Neural cell (in vitro differentiated cells): ENCODE measurements around the gene NOTUM. TPM values are rescaled to one million over a fixed set of nuclear protein-coding genes. Genes with fewer than 3 reads are reported as not detected.

Experiments used
- H2AFZ ChIP-seq: fragments of 200-600, 300-800 bp; sonication (generic), shearing (Covaris generic); 2 replicates; pipeline ENCODE4 v1.6.0; 2014; ENCODE audit warnings: low read depth, mild to moderate bottlenecking, antibody characterized with exemption, low read length, moderate library complexity
- H3F3A ChIP-seq: fragments of 200-600 bp; shearing (Covaris generic); 2 replicates; pipeline ENCODE4 v1.6.1; 2016; ENCODE audit warnings: mild to moderate bottlenecking, moderate library complexity, mixed read lengths, antibody characterized with exemption, low read length; ENCODE audit not compliant: insufficient read depth, poor library complexity, severe bottlenecking
- H3K27ac ChIP-seq: fragments of 200-600, 300-800 bp; sonication (generic), shearing (Covaris generic); 2 replicates; pipeline ENCODE4 v1.5.1; 2014; ENCODE audit warnings: mild to moderate bottlenecking, low read length, moderate library complexity
- H3K27me3 ChIP-seq: fragments of 300-800, 200-600 bp; sonication (generic), shearing (Covaris generic); 2 replicates; pipeline ENCODE4 v1.6.0; 2014; ENCODE audit warnings: mild to moderate bottlenecking, low read depth, low read length, moderate library complexity; ENCODE audit not compliant: insufficient read depth
- H3K36me3 ChIP-seq: fragments of 300-800, 200-600 bp; sonication (generic), shearing (Covaris generic); 2 replicates; pipeline ENCODE4 v1.5.1; 2014; ENCODE audit warnings: mild to moderate bottlenecking, antibody characterized with exemption, low read length, moderate library complexity; ENCODE audit not compliant: insufficient read depth
- H3K4me2 ChIP-seq: fragments of 300-800, 200-600 bp; sonication (generic), shearing (Covaris generic); 2 replicates; pipeline ENCODE4 v1.6.0; 2014; ENCODE audit warnings: mild to moderate bottlenecking, low read length
- H3K4me3 ChIP-seq: fragments of 300-800, 200-600 bp; sonication (generic), shearing (Covaris generic); 2 replicates; pipeline ENCODE4 v1.5.1; 2014; ENCODE audit warnings: mild to moderate bottlenecking, low read length, moderate library complexity
- H3K79me2 ChIP-seq: fragments of 200-600 bp; shearing (Covaris generic); replicated peaks from 2 replicates; pipeline ENCODE4 v1.6.0; 2014; ENCODE audit warnings: mild to moderate bottlenecking, low read length, moderate library complexity; ENCODE audit not compliant: insufficient read depth
- H3K9ac ChIP-seq: fragments of 300-800, 200-600 bp; sonication (generic), shearing (Covaris generic); 2 replicates; pipeline ENCODE4 v1.6.1; 2016; ENCODE audit warnings: mild to moderate bottlenecking, low read length, mixed read lengths
- H3K9me2 ChIP-seq: fragments of 200-600 bp; shearing (Covaris generic); 2 replicates; pipeline ENCODE4 v1.6.1; 2016; ENCODE audit warnings: mild to moderate bottlenecking, low read length, mixed read lengths; ENCODE audit not compliant: insufficient read depth
- H3K9me3 ChIP-seq: fragments of 200-600, 300-800 bp; sonication (generic), shearing (Covaris generic); 2 replicates; pipeline ENCODE4 v1.6.1; 2016; ENCODE audit warnings: mild to moderate bottlenecking, mixed run types, low read length, moderate library complexity, mixed read lengths
- H4K20me1 ChIP-seq: fragments of 200-600 bp; shearing (Covaris generic); 2 replicates; pipeline ENCODE4 v1.6.1; 2016; ENCODE audit warnings: mild to moderate bottlenecking, mixed run types; ENCODE audit not compliant: insufficient read depth
- EP300 ChIP-seq: fragments of 450-650 bp; conservative IDR thresholded peaks from 2 replicates; pipeline ENCODE4 v1.6.1; 2014; ENCODE audit warnings: antibody characterized with exemption, mild to moderate bottlenecking, moderate library complexity; ENCODE audit not compliant: poor library complexity, severe bottlenecking
- EZH2 ChIP-seq: fragments of 200-600, 300-800 bp; shearing (Covaris generic), sonication (generic); IDR thresholded peaks from 2 replicates; pipeline ENCODE4 v1.6.1; 2014; ENCODE audit warnings: antibody characterized with exemption, low read length, borderline replicate concordance, mild to moderate bottlenecking; ENCODE audit not compliant: insufficient read depth, poor library complexity, severe bottlenecking
- MXI1 ChIP-seq: fragments of 450-650 bp; conservative IDR thresholded peaks from 2 replicates; pipeline ENCODE4 v1.6.1; 2014; ENCODE audit warnings: antibody characterized with exemption, mild to moderate bottlenecking; ENCODE audit not compliant: poor library complexity, severe bottlenecking
- POLR2AphosphoS5 ChIP-seq: IDR thresholded peaks from 2 replicates; pipeline ENCODE4 v1.6.1; 2012
- RAD21 ChIP-seq: fragments of 450-650 bp; conservative IDR thresholded peaks from 2 replicates; pipeline ENCODE4 v1.6.1; 2014; ENCODE audit warnings: antibody characterized with exemption, mild to moderate bottlenecking, moderate library complexity
- SMC3 ChIP-seq: fragments of 450-650 bp; conservative IDR thresholded peaks from 2 replicates; pipeline ENCODE4 v1.6.1; 2014; ENCODE audit warnings: antibody characterized with exemption, mild to moderate bottlenecking, moderate library complexity; ENCODE audit not compliant: poor library complexity
- TAF1 ChIP-seq: IDR thresholded peaks from 2 replicates; pipeline ENCODE4 v1.6.1; 2012; ENCODE audit warnings: low read depth
- polyA plus RNA-seq: library from polyadenylated mRNA; depleted of rRNA; stranded (reverse); fragments of >200 nt; gene quantifications from 2 replicates; pipeline ENCODE4 v1.2.3, GENCODE V29; 2014
- TF ChIP-seq, protein P1 (sequence below): IDR thresholded peaks from 2 replicates; pipeline ENCODE4 v1.6.1; 2012; ENCODE audit warnings: borderline replicate concordance
- TF ChIP-seq, protein P2 (sequence below): fragments of 450-650 bp; IDR thresholded peaks from 2 replicates; pipeline ENCODE4 v1.5.1; 2014; ENCODE audit warnings: antibody characterized with exemption, mild to moderate bottlenecking, moderate library complexity; ENCODE audit not compliant: poor library complexity, severe bottlenecking

The NOTUM gene
- polyA plus RNA-seq, 1 donor from 2014 or later, result not detected

DNA sequence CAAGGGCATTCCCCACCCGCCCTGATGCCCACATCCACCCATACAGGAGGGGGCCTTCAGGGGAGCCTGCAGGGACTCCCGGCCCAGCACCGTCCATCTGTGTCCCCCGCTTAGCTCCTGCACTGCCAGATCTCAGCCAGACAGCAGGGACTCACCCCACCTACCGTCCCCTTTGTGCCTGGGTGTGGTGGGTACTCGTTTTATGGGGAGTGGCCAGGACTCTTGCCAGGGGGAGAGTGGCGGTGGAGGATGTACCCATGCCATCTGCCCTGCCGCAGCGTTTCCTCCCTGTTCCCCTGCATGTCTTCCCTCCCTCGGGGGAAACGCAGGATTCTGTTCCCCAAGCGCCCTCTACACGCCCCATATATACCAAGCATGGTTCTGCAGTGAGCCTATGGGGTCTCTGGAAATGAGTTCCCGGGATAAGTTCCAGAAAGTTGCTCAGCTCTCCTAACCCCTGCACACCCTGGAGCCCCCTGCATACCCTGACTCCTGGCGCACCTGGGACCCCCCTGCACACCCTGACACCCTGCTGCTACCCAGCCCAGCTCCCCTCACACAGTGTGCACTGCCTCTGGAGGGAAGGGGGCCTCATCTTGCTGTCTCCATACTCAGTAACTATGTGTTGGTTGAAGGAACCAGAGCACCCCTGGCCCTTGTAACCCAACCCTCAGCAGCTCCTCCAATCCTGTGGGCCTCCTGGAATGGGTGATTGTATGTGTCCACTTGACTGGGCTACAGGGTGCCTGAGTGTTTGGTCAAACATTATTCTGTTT lies 29.2 kb downstream of the NOTUM start:
- H3K36me3 ChIP-seq, result no peaks in the 10 kb centered on the region

GRCh38 chr17:81931189-81931556 lies 29.8 kb downstream of the NOTUM start:
- no peak overlapping the region for H3K4me3 ChIP-seq
- no peaks in the 10 kb centered on the region for H3K9me2 ChIP-seq
- no peaks in the 10 kb centered on the region for H3F3A ChIP-seq
- no peak overlapping the region for H3K4me2 ChIP-seq
- no peaks in the 10 kb centered on the region for H3K36me3 ChIP-seq
- H3K9ac ChIP-seq, result no peak overlapping the region
- H3K9me3 ChIP-seq, result no peaks in the 10 kb centered on the region
- H3K27me3 ChIP-seq, result no peaks in the 10 kb centered on the region
- H3K27ac ChIP-seq, result no peak overlapping the region
- TF ChIP-seq, protein P1, sequence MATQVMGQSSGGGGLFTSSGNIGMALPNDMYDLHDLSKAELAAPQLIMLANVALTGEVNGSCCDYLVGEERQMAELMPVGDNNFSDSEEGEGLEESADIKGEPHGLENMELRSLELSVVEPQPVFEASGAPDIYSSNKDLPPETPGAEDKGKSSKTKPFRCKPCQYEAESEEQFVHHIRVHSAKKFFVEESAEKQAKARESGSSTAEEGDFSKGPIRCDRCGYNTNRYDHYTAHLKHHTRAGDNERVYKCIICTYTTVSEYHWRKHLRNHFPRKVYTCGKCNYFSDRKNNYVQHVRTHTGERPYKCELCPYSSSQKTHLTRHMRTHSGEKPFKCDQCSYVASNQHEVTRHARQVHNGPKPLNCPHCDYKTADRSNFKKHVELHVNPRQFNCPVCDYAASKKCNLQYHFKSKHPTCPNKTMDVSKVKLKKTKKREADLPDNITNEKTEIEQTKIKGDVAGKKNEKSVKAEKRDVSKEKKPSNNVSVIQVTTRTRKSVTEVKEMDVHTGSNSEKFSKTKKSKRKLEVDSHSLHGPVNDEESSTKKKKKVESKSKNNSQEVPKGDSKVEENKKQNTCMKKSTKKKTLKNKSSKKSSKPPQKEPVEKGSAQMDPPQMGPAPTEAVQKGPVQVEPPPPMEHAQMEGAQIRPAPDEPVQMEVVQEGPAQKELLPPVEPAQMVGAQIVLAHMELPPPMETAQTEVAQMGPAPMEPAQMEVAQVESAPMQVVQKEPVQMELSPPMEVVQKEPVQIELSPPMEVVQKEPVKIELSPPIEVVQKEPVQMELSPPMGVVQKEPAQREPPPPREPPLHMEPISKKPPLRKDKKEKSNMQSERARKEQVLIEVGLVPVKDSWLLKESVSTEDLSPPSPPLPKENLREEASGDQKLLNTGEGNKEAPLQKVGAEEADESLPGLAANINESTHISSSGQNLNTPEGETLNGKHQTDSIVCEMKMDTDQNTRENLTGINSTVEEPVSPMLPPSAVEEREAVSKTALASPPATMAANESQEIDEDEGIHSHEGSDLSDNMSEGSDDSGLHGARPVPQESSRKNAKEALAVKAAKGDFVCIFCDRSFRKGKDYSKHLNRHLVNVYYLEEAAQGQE, result no peak
- TF ChIP-seq EP300, result no peak
- no peak for TF ChIP-seq MXI1
- no peak for TF ChIP-seq RAD21
- no peak for TF ChIP-seq EZH2
- no peak for TF ChIP-seq SMC3
- no peak for TF ChIP-seq TAF1
- TF ChIP-seq, protein P2, sequence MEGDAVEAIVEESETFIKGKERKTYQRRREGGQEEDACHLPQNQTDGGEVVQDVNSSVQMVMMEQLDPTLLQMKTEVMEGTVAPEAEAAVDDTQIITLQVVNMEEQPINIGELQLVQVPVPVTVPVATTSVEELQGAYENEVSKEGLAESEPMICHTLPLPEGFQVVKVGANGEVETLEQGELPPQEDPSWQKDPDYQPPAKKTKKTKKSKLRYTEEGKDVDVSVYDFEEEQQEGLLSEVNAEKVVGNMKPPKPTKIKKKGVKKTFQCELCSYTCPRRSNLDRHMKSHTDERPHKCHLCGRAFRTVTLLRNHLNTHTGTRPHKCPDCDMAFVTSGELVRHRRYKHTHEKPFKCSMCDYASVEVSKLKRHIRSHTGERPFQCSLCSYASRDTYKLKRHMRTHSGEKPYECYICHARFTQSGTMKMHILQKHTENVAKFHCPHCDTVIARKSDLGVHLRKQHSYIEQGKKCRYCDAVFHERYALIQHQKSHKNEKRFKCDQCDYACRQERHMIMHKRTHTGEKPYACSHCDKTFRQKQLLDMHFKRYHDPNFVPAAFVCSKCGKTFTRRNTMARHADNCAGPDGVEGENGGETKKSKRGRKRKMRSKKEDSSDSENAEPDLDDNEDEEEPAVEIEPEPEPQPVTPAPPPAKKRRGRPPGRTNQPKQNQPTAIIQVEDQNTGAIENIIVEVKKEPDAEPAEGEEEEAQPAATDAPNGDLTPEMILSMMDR, result no peak
- H3K79me2 ChIP-seq, result peaks cover 7% of the 10 kb centered on the region
- no peaks in the 10 kb centered on the region for H4K20me1 ChIP-seq
- H2AFZ ChIP-seq, result no peak overlapping the region

More for the DNA sequence above, 29.2 kb downstream of the NOTUM start:
- no peak overlapping the region for H3K9ac ChIP-seq
- no peak overlapping the region for H3K4me3 ChIP-seq
- H3K9me2 ChIP-seq, result no peaks in the 10 kb centered on the region
- H3K9me3 ChIP-seq, result no peaks in the 10 kb centered on the region
- no peak overlapping the region for H3K4me2 ChIP-seq
- H4K20me1 ChIP-seq, result no peaks in the 10 kb centered on the region
- H3F3A ChIP-seq, result no peaks in the 10 kb centered on the region
- peaks cover 2% of the 10 kb centered on the region for H3K79me2 ChIP-seq
- H3K27me3 ChIP-seq, result no peaks in the 10 kb centered on the region
- TF ChIP-seq POLR2AphosphoS5 (no peak), EZH2 (no peak), MXI1 (no peak), TAF1 (no peak), EP300 (no peak), RAD21 (no peak), SMC3 (no peak)
- TF ChIP-seq, protein P1, result no peak
- TF ChIP-seq, protein P2, result no peak
- H2AFZ ChIP-seq, result no peak overlapping the region
- no peak overlapping the region for H3K27ac ChIP-seq
